HG03064 (cell line): ENCODE results near the gene SAXO1.

Experiments used
- ATAC-seq: cut with Tn5 transposase; IDR thresholded peaks from one replicate; pipeline ENCODE4 v1.9.1; 2021; ENCODE audit warnings: low read depth; ENCODE audit not compliant: unreplicated experiment

The SAXO1 gene

GRCh38 chr9:18920141-18921084 is 112.6 kb downstream of the SAXO1 start:
- ATAC-seq, result no peak

- ATAC-seq, result no peak
These were observed 121.2 kb downstream of the SAXO1 start for GRCh38 chr9:18911714-18912342.

- no peak for ATAC-seq
These were observed 122.1 kb downstream of the SAXO1 start for GRCh38 chr9:18910916-18911315.

- no peak for ATAC-seq
These were observed 122.6 kb downstream of the SAXO1 start for GRCh38 chr9:18910435-18910834.

GRCh38 chr9:18909140-18910018 is 123.6 kb downstream of the SAXO1 start:
- no peak for ATAC-seq

GRCh38 chr9:18907927-18908625 is 124.9 kb downstream of the SAXO1 start:
- ATAC-seq, result no peak

GRCh38 chr9:18906656-18907395 is 126.2 kb downstream of the SAXO1 start:
- ATAC-seq, result no peak

- ATAC-seq, result no peak
These were observed 127.0 kb downstream of the SAXO1 start for GRCh38 chr9:18905883-18906629.

- ATAC-seq, result no peak
These were observed 127.8 kb downstream of the SAXO1 start for GRCh38 chr9:18905028-18905882.

- ATAC-seq, result no peak
These were observed 129.6 kb downstream of the SAXO1 start for GRCh38 chr9:18903450-18903849.

- no peak for ATAC-seq
These were observed 136.4 kb downstream of the SAXO1 start for GRCh38 chr9:18896531-18897179.

GRCh38 chr9:18896004-18896403 is 137.0 kb downstream of the SAXO1 start:
- ATAC-seq, result no peak

- ATAC-seq, result no peak
These were observed 139.5 kb downstream of the SAXO1 start for GRCh38 chr9:18893491-18893890.

- ATAC-seq, result no peak
These were observed 140.0 kb downstream of the SAXO1 start for GRCh38 chr9:18893046-18893445.

GRCh38 chr9:18891946-18892670 is 140.9 kb downstream of the SAXO1 start:
- no peak for ATAC-seq

- ATAC-seq, result no peak
These were observed 142.6 kb downstream of the SAXO1 start for GRCh38 chr9:18890372-18890771.

- no peak for ATAC-seq
These were observed 143.5 kb downstream of the SAXO1 start for GRCh38 chr9:18889550-18889949.
